H1 (cell line): ENCODE results near the gene RNPEPL1. TPM values are rescaled to one million over a fixed set of nuclear protein-coding genes. Genes with fewer than 3 reads are reported as not detected.

Experiments
- BACH1 ChIP-seq: IDR thresholded peaks from 2 replicates; pipeline ENCODE4 v1.6.1; 2012; ENCODE audit warnings: low read length, improper control_type of control experiment
- BCL11A ChIP-seq, 2 experiments: IDR thresholded peaks; one replicate each; pipeline ENCODE4 v1.6.1; 2011; ENCODE audit warnings: low read depth in 2 of 2, low read length in 2 of 2, mild to moderate bottlenecking in 2 of 2
- CBX8 ChIP-seq: fragments of 300-800, 300-1000 bp; sonication (generic); IDR thresholded peaks from 2 replicates; pipeline ENCODE4 v1.7.1; 2016; ENCODE audit warnings: low read depth, low read length, borderline replicate concordance
- EZH2 ChIP-seq: fragments of 200-600 bp; sonication (generic); IDR thresholded peaks from 2 replicates; pipeline ENCODE4 v1.7.1; 2012; ENCODE audit warnings: low read depth, mild to moderate bottlenecking, moderate library complexity, low read length, inconsistent platforms; ENCODE audit not compliant: severe bottlenecking
- JUND ChIP-seq: IDR thresholded peaks from 2 replicates; pipeline ENCODE4 v1.6.1; 2011; ENCODE audit warnings: mild to moderate bottlenecking, improper control_type of control experiment, low read length
- KDM5A ChIP-seq: fragments of 200-600 bp; IDR thresholded peaks from 2 replicates; pipeline ENCODE4 v1.7.1; 2012; ENCODE audit warnings: mild to moderate bottlenecking, low read length, inconsistent platforms, mixed read lengths
- PHF8 ChIP-seq: fragments of 200-600 bp; sonication (generic); conservative IDR thresholded peaks from 2 replicates; pipeline ENCODE4 v1.7.1; 2012; ENCODE audit warnings: low read depth, mild to moderate bottlenecking, inconsistent platforms, low read length, moderate library complexity
- SIRT6 ChIP-seq: IDR thresholded peaks from one replicate; pipeline ENCODE4 v1.7.1; 2012; ENCODE audit warnings: low read length, inconsistent platforms
- SP1 ChIP-seq: IDR thresholded peaks from 2 replicates; pipeline ENCODE4 v1.6.1; 2011; ENCODE audit warnings: low read depth, low read length
- TBP ChIP-seq: IDR thresholded peaks from 2 replicates; pipeline ENCODE4 v1.6.1; 2011; ENCODE audit warnings: low read depth, low read length, improper control_type of control experiment
- polyA plus RNA-seq, 7 experiments: library from polyadenylated mRNA; depleted of rRNA in 3 of 7; stranded (reverse) in 5 of 7; unstranded in 2 of 7; fragments of >200 nt in 5 of 7; fragments of 200-250 nt in 2 of 7; gene quantifications; 1 replicate in 5 of 7; 2 replicates in 1 of 7; 4 replicates in 1 of 7; pipeline versions ENCODE4 v1.2.1 to v1.2.3, GENCODE V29; 2011 to 2013; ENCODE audit warnings: missing spikeins in 2 of 7, mixed read lengths in 2 of 7
- total RNA-seq: library from RNA; stranded (reverse); fragmentation: NEBNext Ultra II Directional; extraction: Animal tissue kit (Norgen Biotek cat#: 25700); gene quantifications from 2 replicates; pipeline ENCODE4 v1.2.1, GENCODE V29; 2021
- TF ChIP-seq, protein P1 (sequence below): fragments of 300-600 bp; sonication (generic); IDR thresholded peaks from 2 replicates; pipeline ENCODE4 v1.7.1; 2012; ENCODE audit warnings: low read length, moderate library complexity, mild to moderate bottlenecking, inconsistent platforms; ENCODE audit not compliant: insufficient replicate concordance

Gene RNPEPL1
- total and polyA plus RNA-seq, 2 of the 8 experiments (the other 6 are each of a cell fraction or from before 2014, with no cell fraction given), result 9.0 to 11.3 TPM

DNA sequence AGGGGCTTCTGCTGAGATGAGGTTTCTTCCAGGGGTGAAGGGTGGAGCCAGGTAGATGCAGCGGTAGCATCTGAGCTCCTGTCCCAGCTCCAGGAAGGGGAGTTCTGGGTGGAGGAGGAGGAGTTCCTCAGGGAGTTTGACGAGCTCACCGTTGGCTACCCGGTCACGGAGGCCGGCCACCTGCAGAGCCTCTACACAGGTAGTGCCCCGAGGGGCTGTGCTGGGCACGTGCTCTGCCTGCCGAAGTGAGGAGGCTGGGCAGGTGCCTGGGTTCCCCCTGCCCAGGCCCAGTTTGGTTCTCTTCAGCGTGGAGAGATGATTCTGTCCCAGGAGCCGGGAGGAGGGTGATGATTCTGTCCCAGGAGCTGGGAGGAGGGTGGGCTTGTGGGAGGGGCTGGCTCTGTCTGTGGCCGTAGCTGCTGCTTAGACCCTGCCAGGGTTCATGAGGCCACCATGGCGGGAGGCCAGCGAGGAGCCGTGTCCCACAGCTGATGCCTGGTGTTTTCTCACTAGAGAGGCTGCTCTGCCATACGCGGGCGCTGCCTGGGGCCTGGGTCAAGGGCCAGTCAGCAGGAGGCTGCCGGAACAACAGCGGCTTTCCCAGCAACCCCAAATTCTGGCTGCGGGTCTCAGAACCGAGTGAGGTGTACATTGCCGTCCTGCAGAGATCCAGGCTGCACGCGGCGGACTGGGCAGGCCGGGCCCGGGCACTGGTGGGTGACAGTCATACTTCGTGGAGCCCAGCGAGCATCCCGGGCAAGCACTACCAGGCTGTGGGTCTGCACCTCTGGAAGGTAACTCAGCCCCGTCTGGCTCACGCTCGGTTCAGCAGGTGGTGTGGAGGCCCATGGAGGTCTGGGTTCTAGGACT, 26.5 kb downstream of the RNPEPL1 start (continued):
- TF ChIP-seq, protein P1, sequence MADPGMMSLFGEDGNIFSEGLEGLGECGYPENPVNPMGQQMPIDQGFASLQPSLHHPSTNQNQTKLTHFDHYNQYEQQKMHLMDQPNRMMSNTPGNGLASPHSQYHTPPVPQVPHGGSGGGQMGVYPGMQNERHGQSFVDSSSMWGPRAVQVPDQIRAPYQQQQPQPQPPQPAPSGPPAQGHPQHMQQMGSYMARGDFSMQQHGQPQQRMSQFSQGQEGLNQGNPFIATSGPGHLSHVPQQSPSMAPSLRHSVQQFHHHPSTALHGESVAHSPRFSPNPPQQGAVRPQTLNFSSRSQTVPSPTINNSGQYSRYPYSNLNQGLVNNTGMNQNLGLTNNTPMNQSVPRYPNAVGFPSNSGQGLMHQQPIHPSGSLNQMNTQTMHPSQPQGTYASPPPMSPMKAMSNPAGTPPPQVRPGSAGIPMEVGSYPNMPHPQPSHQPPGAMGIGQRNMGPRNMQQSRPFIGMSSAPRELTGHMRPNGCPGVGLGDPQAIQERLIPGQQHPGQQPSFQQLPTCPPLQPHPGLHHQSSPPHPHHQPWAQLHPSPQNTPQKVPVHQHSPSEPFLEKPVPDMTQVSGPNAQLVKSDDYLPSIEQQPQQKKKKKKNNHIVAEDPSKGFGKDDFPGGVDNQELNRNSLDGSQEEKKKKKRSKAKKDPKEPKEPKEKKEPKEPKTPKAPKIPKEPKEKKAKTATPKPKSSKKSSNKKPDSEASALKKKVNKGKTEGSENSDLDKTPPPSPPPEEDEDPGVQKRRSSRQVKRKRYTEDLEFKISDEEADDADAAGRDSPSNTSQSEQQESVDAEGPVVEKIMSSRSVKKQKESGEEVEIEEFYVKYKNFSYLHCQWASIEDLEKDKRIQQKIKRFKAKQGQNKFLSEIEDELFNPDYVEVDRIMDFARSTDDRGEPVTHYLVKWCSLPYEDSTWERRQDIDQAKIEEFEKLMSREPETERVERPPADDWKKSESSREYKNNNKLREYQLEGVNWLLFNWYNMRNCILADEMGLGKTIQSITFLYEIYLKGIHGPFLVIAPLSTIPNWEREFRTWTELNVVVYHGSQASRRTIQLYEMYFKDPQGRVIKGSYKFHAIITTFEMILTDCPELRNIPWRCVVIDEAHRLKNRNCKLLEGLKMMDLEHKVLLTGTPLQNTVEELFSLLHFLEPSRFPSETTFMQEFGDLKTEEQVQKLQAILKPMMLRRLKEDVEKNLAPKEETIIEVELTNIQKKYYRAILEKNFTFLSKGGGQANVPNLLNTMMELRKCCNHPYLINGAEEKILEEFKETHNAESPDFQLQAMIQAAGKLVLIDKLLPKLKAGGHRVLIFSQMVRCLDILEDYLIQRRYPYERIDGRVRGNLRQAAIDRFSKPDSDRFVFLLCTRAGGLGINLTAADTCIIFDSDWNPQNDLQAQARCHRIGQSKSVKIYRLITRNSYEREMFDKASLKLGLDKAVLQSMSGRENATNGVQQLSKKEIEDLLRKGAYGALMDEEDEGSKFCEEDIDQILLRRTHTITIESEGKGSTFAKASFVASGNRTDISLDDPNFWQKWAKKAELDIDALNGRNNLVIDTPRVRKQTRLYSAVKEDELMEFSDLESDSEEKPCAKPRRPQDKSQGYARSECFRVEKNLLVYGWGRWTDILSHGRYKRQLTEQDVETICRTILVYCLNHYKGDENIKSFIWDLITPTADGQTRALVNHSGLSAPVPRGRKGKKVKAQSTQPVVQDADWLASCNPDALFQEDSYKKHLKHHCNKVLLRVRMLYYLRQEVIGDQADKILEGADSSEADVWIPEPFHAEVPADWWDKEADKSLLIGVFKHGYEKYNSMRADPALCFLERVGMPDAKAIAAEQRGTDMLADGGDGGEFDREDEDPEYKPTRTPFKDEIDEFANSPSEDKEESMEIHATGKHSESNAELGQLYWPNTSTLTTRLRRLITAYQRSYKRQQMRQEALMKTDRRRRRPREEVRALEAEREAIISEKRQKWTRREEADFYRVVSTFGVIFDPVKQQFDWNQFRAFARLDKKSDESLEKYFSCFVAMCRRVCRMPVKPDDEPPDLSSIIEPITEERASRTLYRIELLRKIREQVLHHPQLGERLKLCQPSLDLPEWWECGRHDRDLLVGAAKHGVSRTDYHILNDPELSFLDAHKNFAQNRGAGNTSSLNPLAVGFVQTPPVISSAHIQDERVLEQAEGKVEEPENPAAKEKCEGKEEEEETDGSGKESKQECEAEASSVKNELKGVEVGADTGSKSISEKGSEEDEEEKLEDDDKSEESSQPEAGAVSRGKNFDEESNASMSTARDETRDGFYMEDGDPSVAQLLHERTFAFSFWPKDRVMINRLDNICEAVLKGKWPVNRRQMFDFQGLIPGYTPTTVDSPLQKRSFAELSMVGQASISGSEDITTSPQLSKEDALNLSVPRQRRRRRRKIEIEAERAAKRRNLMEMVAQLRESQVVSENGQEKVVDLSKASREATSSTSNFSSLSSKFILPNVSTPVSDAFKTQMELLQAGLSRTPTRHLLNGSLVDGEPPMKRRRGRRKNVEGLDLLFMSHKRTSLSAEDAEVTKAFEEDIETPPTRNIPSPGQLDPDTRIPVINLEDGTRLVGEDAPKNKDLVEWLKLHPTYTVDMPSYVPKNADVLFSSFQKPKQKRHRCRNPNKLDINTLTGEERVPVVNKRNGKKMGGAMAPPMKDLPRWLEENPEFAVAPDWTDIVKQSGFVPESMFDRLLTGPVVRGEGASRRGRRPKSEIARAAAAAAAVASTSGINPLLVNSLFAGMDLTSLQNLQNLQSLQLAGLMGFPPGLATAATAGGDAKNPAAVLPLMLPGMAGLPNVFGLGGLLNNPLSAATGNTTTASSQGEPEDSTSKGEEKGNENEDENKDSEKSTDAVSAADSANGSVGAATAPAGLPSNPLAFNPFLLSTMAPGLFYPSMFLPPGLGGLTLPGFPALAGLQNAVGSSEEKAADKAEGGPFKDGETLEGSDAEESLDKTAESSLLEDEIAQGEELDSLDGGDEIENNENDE, result no peak
- TF ChIP-seq PHF8 (no peak), BCL11A (IDR thresholded peaks at IDR 0.05; ENCODE audit: low read depth in 2 of 2, low read length in 2 of 2) (no peak), JUND (no peak), EZH2 (no peak), SIRT6 (no peak), SP1 (no peak), CBX8 (no peak), BACH1 (no peak), TBP (no peak), KDM5A (no peak)
